NCI-H345 (cell line): Measurements from ENCODE around the gene GFPT2.
A peak's percentile ranks its signal among the peaks of the same experiment; 100 is the strongest.
"Not testable (repeated sequence)": the region's sequence is repeated elsewhere in the genome, so short reads cannot be mapped to it uniquely, and the experiment has no call there.

Experiments used
- DNase-seq: peaks from one replicate; lab custom pipeline; 2025; lab: John Stamatoyannopoulos, UW

GFPT2 gene

DNA sequence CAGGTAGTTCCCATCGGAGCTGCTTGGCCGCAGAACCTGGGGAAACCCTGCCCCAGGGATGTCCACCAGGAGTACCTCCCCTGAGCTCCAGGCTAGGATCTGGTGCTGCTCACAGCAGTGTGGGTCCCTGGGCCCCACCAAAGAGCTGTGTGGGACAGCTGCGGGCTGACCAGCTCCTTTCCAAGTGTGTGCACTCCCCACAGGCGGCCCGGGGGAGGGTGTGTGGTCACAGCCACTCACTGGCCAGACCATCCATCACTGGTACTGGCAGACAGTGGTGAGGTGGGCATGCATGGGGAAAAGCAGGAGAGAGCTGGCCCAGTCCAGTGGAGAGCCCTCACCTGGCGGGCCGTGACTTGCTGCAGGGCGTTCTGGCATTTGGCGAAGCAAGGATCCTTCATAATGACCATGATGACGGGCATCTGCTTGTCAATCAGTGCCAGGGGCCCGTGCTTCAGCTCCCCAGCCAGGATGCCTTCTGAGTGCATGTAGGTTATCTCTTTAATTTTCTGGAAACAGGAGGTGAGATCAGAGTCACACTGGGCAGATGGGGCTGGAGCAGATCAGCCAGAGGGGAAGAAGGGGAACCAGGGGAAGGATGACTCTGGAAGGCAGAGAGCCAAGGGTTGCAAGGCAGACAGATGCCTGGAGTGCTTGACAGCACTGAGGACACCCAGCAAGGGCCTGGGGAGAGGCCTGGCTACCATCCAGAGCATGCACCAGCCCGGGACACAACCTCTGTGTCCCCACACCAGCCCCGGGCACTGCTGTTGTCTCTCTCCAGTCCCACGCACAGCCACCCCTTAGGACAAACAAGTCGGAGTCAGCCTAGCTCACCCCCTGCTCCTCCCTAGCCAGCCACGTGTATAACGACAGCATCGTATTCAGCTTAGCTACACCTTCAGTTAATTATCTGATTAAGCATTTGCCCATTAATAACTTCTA lies 48.4 kb downstream of the GFPT2 start:
- DNase-seq: no peak

DNA sequence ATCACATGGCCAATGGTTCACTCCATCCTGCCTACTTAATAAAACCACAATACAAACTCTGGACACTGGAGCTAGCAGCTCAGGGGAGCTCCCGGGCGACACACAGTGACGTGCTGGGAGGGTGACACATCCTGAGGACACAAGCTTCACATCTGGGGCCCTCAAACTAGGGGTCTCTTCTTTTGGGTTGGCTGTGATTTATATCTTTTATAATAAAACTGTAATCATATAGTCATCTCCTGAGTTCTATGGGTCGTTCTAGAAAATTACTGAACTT lies 49.2 kb downstream of the GFPT2 start:
- no peak for DNase-seq

DNA sequence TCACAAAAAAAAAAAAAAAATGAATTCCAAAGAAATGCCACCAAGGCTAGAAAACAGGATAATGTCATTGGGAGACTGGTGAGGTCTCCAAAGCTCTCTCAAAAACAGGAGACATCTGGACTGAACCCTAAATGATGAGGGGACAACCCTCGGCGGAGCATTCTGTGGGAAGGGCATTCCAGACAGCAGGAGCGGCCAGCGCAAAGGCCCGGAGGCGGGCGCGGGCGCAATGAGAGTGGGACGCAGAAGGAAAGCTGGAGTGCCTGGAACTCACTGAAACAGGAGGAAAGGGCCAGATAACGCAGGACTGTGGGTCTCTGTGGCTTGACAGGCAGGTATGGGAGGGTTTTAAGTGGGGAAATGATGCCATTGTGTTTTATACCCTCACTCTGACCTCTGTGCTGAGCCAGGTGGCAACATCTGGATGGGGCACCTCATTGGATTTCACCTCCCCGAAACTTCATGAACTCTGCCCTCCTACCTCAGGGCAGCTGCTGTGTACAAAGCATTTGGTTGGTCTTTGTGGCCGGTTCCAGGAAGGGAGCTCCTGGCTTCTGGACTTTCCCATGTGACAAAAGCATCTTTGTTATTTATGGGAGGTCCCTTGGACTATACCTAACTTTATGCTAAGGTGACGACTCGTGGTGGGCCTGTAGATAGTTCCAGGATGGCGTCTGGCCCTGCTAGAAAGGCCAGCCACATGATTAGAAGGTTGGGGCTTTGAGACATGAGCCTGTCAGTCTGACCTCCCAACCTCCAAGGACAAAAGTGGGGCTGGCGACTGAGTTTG lies 49.7 kb downstream of the GFPT2 start:
- no peak for DNase-seq

DNA sequence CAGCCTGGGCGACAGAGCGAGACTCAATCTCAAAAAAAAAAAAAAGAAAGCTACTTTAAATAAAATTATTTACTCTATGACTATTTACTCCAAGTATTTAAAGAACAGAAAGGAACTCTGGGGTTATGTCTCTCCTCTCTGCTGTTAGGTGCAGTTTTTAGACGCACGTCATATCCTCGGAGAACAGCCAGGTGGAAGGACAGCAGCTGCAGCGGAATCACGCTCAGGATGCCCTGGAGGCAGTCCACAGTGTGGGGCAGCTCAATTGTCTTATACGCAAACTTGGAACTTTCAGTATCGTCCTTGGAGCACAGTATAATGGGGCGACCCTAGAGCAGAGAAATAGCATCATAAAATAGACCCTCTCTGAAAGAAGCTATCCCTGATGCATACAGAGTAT lies 50.9 kb downstream of the GFPT2 start:
- DNase-seq: no peak

DNA sequence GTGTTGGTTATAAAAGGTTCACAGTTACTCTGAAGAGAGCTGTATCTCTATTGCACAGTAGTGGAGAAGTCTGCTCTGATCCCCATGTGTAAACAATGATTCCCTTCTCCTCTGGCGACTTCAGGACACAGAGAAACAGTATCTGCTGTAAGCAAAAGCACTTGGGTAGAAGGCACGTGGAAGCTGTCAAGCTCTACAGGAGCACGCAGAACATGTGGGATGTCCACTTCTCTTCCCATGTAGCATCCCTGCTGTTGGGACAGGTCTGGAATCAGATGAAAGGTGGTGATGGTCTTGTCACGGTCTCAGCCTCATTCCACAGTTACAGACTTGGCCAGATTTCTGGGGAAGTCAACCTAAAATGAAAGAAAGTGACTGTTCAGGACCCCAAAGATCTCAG lies 51.9 kb downstream of the GFPT2 start:
- DNase-seq: no peak

DNA sequence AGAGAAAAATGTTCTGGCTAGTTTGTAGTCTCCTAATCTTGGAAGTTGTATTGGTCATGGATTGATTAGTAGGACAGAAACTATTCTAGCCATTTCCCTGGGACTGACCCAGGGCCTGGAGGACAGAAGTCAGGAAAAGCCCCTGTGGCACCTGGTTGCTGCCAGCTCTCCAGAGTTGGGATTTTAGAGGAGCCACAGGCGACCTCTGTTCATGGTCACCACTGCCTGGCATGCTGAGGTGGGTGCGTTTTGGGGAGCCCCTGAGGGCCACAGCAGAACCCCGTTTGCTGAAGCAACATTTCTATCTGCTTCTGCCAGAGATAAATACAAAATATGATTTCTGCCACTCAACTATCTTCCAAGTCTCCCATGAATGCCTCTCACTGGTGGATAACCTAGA lies 53.6 kb downstream of the GFPT2 start:
- no peak for DNase-seq

DNA sequence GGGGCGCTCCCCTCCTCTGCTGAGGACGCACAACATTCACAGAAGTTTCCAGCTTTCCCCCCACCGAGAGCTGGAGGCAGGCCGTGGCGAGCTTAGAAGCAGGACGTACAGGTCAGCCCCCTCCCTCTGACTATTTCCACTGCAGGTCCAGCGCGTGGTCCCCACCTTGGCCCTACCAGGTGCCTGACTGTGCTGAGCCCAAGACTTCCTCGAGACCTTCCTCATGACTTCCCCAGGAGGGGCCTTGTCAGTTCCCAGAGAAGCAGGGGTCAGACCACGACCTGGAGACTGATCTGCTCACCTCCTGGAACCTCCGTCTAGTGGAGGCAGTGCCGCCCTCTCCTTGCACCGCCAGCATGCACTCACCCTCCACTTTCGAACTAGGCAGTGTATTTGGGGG lies 54.1 kb downstream of the GFPT2 start:
- DNase-seq: not testable (repeated sequence)

DNA sequence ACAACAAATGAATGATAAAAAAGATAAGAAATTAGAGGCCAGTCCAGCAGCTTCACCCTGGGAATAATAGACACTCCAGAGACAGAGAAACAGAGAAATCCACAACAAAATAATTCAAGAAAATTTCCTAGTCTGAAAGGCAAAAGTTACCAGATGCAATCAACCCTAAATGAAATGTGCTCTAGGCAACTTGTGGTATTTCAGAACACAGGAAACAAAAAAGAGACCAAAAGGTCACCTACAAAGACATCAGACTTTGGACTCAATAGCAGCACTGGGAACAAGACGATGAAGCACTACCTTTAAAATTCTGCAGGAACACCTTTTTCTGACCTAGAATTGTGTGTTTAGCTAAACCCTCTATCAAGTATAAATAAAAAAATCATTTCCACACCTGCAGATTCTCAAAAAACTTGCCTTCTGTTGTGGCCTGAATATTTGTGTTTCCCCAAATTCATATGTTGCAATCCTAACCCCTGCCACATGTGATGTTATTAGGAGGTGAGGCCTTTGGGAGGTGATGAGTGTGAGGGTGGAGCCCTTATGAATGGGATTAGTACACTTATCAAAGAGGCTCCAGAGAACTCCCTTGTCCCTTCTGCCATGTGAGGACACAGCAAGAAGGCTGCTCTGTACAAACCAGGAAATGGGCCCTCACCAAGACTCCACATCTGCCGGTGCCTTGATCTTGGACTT lies 55.4 kb downstream of the GFPT2 start:
- no peak for DNase-seq

DNA sequence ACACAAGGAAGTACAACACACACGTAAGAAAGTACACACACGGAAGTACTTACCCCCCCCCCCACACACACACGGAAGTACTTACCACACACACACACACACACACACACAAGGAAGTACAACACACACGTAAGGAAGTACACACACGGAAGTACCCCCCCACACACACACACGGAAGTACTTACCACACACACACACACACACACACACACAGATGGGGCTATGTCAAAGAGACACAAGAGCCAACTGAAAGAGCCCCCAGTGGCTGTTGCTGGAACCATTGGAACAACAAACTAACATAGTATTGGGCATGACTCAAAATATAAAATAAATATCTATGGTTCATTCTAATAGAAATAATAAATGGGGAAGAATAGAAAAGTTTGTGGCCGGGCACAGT lies 56.4 kb downstream of the GFPT2 start:
- DNase-seq: no peak

DNA sequence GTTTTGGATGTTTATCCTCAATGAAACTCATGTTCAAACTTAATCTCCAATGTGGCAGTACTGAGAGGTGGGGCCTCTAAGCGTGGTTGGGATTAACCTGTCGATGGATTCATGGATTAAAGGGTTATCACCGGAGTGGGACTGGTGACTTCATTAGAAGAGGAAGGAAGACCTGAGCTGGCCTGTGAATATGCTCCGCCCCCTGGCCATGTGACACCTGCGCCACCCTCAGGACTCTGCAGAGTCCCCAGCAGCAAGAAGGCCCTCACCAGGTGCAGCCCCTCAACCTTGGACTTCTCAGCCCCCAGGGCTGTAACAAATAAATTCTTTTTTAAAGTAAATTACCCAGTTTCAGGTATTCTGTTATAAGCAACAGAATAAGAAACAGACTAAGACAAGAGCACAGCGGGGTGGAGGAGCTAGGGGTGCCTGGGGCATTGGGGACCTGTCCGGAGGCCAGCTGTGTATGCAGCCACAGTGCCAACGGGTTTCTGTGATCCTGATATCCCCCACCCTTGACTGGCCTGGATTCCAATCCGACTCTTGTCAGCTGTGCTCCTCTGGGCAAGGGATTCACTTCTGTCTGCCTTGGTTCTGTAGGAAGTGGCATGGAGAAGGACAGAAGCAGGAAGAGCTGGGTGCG lies 58.1 kb downstream of the GFPT2 start:
- no peak for DNase-seq

DNA sequence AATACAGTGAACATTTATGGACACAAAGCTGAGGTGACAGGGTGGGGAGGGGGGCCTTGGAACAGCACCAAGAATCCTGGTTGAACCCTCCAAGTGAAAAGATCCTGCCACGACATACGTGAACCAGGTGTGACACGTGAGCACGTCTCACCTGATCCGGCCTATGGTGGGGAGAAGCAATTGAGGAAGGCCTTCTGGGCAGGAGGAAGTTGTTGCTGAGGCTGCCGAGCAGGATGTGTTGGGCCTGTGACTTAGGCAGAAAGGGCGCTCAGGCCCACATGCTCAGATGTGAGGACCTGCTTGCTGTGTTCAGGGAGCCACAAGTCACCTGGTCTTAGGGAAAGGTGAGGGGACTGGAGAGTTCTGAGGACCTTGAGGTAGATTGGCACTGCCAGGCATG lies 58.7 kb downstream of the GFPT2 start:
- DNase-seq: no peak

DNA sequence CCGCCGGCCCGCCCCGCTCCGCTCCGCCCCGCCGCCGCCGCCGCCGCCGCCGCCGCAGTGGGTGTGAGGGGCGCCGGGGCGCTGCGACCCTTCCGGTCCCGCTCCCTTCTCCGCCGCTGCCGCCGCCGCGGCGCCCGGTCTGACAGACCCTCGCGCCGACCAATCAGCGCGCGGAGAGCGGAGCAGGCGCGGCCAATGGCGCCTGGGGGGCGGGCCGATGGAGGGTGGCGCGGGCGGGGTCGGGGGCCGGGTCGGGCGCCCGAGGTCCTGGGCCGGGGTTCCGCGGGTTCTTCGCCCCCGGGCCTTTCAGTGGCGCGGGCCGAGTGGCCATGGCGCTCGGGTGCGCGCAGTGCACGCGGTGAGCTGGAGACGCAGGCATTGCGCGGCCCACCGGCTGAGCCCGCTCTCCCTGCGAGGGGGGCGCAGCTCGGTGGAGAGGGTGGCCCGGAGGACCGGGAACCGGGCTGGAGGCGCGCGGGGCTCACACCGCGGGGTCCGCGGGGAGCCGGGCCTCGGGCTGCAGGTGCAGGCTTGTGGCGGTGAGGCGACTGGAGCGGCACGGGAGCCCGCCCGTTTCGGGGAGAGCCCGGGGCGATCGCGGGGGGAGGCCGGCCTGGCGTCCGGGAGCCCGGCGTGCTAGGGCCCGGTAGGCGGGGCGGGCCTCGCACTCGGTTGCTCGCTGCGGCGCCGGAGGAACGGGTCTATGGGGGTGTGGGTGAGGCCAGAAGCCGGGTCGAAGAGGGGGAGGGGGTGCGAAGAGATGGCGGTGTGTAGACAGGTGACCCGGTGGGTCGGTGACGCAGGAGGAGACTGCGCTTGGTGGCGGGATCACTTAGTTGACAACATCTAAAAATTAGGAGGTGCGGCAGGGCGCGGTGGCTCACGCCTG lies 60.9 kb downstream of the GFPT2 start, which contains the start of gene MAPK9:
TSS of gene MAPK9 (minus strand) at position 141 of the 889 bp plus-strand sequence. CDS start 11,522 bp downstream, outside the sequence.
- peak; percentile 90 for DNase-seq

DNA sequence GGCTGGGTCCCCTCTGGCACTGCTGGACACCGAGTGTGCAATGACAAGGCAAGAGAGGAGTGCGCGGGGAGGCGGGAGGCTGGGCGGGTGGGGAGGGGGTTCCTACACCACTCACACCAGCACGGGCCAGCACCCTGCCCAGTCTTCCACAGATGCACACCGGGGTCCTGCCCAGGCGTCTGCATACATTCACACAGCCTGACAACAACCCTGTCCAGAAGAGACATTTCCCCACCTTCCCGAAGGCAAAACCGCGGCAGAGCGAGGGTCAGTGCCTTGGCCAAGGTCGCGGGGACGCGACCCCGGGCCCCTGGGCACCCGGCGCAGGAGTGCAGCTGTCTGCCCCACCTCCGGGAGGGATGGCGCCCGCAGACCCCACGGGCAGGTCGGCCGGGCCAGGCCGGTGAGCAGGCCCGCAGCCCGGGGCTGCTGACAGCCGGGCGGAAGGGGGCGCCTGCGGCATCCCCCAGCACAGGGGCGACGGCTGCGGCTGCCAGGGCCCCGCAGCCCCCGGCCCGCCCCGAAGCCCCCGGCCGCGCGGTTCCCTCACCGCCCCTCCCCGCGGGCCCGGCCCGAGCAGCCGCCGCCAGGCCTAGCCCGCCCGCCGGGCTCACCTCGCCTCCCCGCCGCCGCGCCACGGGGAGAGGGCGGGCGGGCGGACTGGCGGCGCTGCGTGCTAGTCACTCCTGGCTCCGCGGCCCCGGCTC lies 61.7 kb downstream of the GFPT2 start:
- no peak for DNase-seq

DNA sequence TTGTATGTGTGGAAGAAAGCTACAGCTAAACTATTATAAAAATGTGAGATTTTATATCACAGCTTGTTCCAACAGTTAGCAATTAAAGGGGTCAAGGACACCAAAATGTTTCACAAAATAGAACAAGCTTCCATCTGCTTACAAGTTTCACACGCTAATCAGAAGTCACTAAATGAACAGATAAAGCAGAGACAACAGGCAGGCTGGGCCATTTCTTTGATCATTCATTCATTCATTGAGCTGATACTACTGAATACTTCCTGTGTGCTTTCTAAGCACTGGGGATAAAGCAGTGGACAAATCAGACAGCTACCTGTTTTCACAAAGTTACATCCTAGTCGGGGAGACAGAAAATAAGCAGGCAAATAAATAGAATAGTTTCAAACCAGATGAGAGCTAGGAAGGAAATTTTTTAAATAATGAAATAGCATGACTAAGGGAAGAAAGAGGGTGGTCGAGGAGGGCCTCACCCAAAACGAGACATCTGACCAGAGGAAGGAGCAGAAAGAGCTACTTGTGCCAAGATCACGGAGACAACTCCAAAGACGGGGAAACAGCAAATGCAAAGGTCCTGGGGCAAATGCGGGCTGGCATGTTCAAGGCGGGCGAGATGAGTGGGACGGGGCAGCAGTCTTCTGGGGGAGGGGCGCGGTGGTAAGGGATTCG lies 62.4 kb downstream of the GFPT2 start:
- DNase-seq: no peak

DNA sequence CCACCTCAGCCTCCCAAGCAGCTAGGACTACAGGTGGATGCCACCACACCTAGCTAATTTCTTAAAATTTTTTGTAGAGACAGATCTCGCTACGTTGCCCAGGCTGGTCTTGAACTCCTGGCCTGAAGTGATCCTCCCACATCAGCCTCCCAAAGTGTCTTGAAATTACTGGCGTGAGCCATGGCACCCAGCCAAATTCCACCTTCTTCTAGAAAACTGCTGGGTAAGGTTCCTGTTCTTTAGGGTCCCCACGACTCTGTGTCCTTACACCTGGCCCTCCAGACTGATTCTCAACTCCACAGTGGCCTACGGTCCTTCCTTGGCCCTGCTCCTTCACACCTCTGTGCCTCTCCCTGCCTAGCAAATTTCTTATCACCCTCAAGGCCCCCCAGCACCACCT lies 63.2 kb downstream of the GFPT2 start:
- DNase-seq: no peak

DNA sequence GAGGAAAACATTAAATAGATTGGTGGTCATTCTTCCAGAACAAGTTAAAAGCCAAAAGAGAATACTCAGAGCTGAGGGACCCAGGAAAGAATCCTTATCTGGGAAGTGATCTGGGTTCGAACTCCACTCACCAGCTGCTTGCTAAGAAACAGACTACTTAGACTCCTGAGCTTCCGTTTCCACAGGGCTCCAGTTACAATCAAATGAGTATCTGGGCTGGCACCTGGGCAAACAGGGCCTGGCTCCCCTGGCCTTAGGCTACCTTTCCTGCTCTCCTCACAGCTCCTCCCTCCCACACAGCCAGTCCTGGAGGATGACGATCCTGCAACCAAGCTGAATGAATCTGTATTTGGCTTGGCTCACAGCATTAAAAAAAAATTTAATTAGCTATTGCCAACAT lies 63.7 kb downstream of the GFPT2 start:
- peak; percentile 41 for DNase-seq

DNA sequence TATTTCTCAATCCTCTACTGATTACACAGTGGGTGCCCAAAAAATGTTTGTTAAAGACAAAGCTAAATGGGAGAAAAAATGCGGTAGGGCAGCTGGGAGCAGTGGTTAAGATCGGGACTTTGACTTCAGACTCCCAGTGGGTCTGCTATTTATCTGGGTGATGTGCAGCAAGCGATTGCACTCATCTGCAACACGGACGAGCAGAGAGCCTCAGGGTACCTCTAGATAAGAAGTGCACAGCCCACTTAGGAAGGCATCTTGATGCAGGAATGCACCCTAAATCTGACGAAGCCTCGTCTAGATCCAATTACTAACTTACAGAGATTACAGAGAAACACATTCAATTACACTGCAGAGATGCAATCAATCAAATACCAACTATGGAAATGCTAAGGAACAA lies 65.3 kb downstream of the GFPT2 start:
- no peak for DNase-seq

DNA sequence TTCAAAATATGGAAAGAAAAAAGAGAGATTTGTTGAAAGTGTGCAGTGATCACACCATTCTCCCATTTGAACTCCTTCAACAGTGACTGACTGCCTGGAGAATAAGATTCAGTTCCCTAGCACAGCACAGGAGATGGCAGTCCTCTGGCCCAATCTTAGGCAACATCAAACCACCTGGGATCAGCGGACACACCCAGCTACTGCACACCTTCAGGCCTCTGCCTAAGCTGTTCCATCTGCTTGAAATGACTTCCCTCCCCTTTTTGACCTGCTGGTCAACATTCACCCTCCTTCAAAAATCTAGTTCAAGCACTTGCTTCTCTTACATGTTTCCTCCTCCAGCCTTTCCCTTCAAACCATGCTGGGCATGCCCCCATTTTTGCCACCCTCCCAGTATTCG lies 65.7 kb downstream of the GFPT2 start:
- DNase-seq: no peak

DNA sequence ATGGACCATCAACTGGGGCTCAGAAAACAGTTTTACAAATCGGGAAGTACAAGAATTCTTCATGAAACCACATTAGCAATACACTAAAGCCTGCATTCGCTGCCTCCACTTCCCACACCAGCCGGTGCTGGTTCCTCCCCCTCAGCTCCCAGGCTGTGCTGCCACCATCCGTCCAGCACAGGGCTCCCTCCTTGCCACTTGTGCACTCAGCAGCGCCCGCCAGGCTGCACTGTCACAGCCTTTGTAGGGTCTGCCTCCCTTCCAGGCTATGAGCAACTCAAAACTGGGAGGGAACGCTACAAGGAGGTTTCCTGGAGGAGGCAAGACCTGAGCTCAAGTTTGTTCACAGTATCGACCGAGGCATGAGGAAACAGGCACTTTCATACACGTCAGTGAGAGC lies 69.0 kb downstream of the GFPT2 start:
- no peak for DNase-seq

DNA sequence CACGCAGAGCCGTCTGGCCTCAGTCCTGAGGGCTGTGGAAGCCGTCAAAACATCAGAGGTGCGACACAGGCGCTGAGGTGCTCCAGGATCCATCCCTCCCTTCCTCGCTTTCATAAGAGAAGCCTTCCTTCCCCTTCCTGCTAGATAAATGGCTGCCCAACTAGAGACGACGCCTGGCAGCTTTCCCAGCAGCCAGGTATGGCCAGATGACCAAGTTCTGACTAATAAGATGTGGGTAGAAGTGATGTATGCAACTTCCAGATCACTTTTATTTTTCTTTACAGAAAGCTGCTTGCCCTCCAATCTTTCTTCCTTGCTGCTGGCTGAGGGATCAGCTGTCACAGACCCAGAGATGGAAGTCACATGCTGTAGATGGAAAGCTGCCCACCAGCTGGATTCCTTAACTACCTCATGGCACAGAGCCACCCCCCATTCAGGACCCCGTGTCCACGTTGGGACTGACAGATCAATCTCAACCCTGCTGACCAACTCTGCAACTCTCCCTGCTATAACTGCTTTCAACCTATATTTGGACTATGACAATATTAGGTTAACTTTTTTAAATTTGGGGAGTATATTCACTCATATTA lies 70.0 kb downstream of the GFPT2 start:
- no peak for DNase-seq
